CD4-positive, alpha-beta T cell treated with Interleukin-17A for 1 hour (primary cell): Measurements from ENCODE around the gene PKIG.
"Not testable (repeated sequence)": the region's sequence is repeated elsewhere in the genome, so short reads cannot be mapped to it uniquely, and the experiment has no call there.

Source experiments
- DNase-seq: peaks from one replicate; pipeline ENCODE4 v3.0.0-alpha.2; 2020

PKIG gene

DNA sequence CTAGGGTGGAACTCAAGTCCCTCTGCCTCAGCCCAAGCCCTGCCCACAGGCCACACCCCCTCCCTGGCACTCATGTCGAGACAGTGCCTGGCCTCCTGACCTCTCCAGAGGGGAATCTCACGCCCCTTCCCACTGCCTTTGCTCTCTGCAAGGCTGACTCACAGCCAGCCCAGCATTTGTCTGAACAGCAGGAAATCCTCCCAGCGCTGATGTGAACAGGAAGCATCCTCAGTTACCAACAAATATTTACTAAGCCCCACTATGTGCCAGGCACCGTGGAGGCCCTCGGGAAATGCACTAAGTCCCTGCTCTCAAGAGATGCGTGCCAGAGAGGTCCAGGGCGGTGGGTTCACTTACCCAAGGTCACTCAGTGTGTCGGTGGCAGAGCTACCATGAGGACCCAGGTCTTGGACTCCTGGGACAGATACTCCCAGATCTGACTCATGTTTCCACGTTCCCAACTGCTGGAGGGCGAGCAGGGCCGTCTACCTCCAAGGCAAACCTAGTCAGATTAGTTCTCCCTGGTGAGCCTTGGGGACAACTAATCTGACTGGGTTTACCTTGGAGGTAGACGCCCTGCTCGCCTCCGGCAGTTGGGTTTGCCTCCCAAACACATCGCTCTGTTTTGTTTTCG lies 61.3 kb downstream of the PKIG start:
- DNase-seq, result peak; percentile 78

- DNase-seq, result peak; percentile 11
These were observed 61.8 kb downstream of the PKIG start for GRCh38 chr20:44644230-44644617.

GRCh38 chr20:44644667-44645131 lies 62.3 kb downstream of the PKIG start:
- peak; percentile 76 for DNase-seq

DNA sequence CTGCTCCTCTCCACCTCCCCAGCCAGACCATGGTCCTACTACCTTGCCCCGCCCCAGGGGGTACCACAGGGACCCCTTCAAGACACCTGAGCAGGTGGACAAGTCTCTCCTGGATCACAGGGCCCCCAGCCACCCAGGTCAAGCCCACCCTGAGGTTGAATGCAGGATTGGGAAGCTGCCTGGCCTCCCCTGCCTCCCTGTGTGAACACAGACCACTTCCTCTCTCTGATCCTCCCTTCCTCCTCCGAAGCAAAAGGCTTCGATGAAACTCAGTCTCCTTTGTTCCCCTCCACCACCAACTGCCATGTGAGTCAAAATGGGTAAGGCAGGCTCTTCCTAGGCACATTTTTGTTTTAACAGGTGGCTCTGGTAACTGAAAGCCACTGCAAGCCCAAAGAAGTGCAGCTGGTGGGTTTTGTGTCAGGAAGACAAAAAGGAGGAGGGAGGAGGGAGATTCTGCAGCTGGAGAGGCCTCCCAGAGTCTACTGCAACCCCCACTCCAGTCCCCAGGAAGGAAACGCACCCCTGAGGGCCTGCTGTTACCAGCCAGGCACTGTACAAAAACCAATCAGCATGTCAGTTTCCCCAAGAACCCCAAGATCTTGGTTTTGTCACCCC lies 63.8 kb downstream of the PKIG start:
- peak; percentile 48 for DNase-seq

GRCh38 chr20:44646641-44647274 lies 64.4 kb downstream of the PKIG start:
- DNase-seq, result peak; percentile 18

DNA sequence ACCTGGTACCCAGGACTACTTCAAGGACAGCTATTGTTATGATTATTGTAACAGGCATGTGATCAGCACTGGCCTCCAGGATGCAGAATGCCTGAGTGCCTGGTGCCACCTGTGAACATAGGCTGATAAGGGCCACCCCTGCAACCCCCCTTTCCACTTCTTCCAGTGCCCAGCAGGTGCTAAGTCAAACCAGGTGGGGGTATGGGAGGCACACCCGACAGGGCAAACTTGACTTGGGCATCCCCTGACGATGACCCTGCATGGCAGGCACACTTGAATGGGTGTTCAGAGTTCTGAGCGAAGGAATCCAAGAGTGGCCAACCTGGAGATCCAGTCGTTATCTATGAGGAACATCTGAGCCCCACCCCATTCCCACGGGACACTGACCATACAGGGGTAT lies 65.7 kb downstream of the PKIG start:
- no peak for DNase-seq

GRCh38 chr20:44648579-44648978 lies 66.2 kb downstream of the PKIG start:
- DNase-seq, result no peak

DNA sequence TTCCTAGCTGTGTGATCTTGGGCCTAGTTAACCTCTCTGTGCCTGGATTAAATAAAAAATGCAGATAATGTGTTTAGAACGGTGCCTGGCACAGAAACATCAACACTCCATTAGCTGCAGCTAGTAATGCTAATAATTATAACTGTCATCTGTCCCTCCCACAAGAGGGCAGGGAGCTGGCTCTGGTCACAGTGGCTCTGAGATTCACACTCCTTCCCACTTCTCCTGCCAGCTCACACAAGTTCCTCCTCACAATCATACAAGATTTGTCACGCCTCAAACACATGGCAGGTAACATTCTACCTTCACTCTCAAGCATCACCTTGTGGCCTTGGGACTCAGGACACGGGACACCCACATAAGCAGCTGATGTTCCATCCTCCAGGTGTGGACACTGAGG lies 66.7 kb downstream of the PKIG start:
- no peak for DNase-seq

DNA sequence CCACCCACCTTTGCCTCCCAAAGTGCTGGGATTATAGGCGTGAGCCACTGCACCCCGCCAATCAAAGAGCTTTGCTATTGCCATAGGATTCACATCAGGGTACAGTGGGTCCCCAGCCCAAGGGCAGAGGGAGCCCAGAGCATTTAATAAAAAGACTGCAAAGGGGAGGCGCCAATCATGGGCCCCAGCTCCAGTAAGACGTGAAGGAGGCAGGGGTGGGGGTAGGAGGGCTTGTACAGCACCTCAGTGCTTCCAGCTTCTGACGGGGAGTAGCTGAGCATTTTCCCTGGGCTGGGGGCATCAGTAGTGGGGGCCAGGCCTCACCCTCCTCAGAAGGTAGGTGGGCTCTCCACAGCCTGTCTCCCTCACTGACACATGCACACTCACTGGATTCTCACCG lies 67.6 kb downstream of the PKIG start:
- no peak for DNase-seq

DNA sequence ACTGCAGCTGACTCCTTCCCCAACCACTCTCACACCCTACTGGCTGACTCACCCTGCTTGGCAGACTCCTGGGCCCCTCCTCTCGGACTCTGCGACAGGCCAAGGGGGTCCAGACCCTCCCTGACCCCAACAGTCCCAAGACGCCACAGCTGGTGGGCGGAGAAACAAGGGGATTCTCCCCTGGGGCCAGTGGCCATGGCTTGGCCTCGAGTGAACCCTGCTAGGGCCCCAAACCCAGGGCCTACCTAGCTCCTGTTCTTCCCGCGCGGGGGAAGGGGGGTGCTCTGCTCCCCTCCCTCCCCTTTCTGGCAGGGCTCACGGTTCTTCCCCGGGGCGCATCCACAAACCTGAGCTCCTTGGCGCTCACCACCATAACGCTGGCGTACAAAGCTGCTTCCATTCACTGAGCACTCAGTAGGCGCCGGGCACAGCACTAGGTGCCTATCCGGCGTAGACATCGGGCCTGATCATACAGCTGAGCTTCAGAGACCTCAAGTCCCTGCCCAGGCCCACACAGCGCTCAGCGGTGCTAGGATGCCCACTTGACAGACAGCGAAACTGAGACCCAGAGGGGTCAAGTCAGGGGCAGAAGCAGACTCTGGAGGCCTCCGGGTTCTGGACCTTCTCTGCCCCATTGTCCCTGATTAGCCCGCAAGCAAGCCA lies 68.5 kb downstream of the PKIG start:
- DNase-seq, result peak; percentile 45

GRCh38 chr20:44651434-44651683 lies 69.0 kb downstream of the PKIG start:
- DNase-seq, result no peak

GRCh38 chr20:44651684-44652423 lies 69.5 kb downstream of the PKIG start, which contains the start of gene ADA:
Gene ADA, minus strand, starts transcription at chr20:44651699. Its CDS starts 92 bp downstream, at chr20:44651607.
- peak; percentile 42 for DNase-seq

DNA sequence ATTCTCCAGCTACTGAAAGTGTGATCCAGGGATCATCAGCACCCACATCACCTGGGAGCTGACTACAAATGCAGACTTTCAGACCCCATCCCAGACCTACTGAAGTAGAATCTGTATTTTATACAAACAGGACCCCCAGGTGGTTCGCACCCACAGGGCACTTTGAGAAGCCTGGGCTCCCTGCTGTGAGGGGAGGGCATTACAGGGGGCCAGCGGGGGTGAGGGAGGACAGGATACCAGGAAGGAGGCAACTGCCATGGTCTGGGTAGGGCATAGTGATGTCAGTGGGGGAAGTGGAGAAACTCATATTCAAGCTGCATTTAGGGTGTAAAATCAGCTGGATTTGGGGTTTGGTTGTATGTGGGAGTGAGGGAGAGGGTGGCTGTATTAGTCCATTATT lies 71.2 kb downstream of the PKIG start:
- DNase-seq, result no peak

- DNase-seq, result not testable (repeated sequence)
These were observed 71.8 kb downstream of the PKIG start for GRCh38 chr20:44654210-44654609.

DNA sequence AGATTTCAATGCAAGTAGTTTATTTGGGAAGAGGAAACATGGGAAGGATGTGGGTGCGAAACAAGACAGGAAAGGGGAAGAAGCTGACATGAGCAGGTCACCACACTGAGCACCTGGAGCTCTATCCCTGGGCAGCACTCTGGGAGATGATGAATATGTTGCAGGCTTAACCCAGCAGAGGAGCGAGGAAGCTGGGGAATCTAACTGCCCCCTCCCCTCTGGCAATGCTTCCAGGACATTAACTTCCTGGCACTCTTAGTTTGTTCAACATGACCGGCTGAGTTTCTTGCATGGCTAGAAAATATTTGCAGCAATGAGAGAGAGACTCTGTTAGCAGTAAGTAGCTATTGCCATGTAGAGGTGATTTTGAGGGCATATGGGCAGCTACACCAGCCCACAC lies 74.1 kb downstream of the PKIG start:
- DNase-seq, result no peak

GRCh38 chr20:44657875-44658274 lies 75.5 kb downstream of the PKIG start:
- no peak for DNase-seq

- no peak for DNase-seq
These were observed 76.4 kb downstream of the PKIG start for GRCh38 chr20:44658810-44659209.

DNA sequence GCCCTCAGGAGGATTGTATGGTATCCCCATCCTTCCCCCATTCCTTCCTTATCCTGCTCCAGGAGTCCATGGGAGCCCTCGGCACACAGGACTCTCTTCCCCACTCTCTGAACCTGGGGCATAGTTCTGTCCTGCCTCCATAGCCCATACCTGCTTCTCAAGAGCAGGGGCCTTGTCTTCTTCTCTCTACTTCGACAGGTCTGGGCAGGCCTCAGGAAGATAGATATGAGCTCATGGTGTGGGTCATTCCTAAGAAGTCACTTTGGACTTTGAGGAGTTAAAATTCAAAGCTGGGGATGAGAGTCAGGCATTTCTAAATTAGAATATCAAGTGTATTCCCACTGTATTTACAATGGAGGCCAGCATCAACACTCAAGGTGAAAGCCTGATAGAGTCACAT lies 77.6 kb downstream of the PKIG start:
- DNase-seq, result no peak

- no peak for DNase-seq
These were observed 78.2 kb downstream of the PKIG start for GRCh38 chr20:44660581-44660980.

GRCh38 chr20:44662261-44662660 lies 79.9 kb downstream of the PKIG start:
- DNase-seq, result no peak

- no peak for DNase-seq
These were observed 81.8 kb downstream of the PKIG start for GRCh38 chr20:44664131-44664530.

GRCh38 chr20:44666066-44666465 lies 83.7 kb downstream of the PKIG start:
- DNase-seq, result no peak
